ENCODE results near the gene ZFHX3. TPM values are rescaled to one million over a fixed set of nuclear protein-coding genes. Genes with fewer than 3 reads are reported as not detected.

ZFHX3 gene
- total RNA-seq, 1 donor from 2014 or later: 40.1 TPM

DNA sequence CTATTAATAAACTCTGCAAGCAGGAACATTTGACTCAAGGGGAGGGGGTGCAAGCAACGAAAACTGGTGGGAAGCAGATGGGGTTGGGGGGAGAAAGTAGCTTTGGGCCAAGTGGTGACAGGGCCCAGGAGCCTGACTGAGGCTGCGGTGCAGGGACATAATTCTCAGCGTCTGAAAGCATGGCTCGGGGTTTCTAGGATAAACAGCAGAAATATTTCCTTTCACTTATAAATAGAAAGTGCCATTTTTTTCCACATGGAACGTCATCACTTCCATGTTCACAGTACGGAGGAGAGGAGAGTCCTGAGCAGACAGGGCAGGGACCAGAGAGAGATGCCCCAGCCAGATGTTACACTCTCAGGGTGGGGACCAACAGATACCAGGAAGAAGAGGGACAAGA is 197.1 kb downstream of the ZFHX3 start:
- no peaks in the 10 kb centered on the region for H3K9me3 Mint-ChIP-seq
- peaks cover 4% of the 10 kb centered on the region for H3K36me3 Mint-ChIP-seq (ENCODE audit: low read depth)
- no peak for DNase-seq (ENCODE audit: low read depth, low spot score)
- H3K4me3 Mint-ChIP-seq: no peak overlapping the region
- no peak overlapping the region for H3K27ac Mint-ChIP-seq (ENCODE audit: unreplicated experiment)
- H3K4me1 Mint-ChIP-seq: peaks cover 59% of the 10 kb centered on the region
- TF ChIP-seq CTCF (conservative IDR thresholded peaks at IDR 0.05): no peak
- no peaks in the 10 kb centered on the region for H3K27me3 Mint-ChIP-seq (ENCODE audit: low read depth)

GRCh38 chr16:72850021-72850420 is 197.9 kb downstream of the ZFHX3 start:
- H3K27me3 Mint-ChIP-seq (ENCODE audit: low read depth): no peaks in the 10 kb centered on the region
- no peak overlapping the region for H3K4me3 Mint-ChIP-seq
- H3K4me1 Mint-ChIP-seq: peaks cover 62% of the 10 kb centered on the region
- no peak overlapping the region for H3K27ac Mint-ChIP-seq (ENCODE audit: unreplicated experiment)
- no peak for DNase-seq (ENCODE audit: low read depth, low spot score)
- no peak for TF ChIP-seq CTCF (conservative IDR thresholded peaks at IDR 0.05)
- peaks cover 4% of the 10 kb centered on the region for H3K36me3 Mint-ChIP-seq (ENCODE audit: low read depth)
- H3K9me3 Mint-ChIP-seq: no peaks in the 10 kb centered on the region

- Mint-ChIP-seq H3K27me3 (ENCODE audit: low read depth) (no peaks in the 10 kb centered on the region), H3K4me3 (peak overlapping the region; percentile 38), H3K4me1 (peaks cover 67% of the 10 kb centered on the region), H3K36me3 (ENCODE audit: low read depth) (peaks cover 4% of the 10 kb centered on the region), H3K27ac (ENCODE audit: unreplicated experiment) (no peak overlapping the region), H3K9me3 (no peaks in the 10 kb centered on the region)
- no peak for TF ChIP-seq CTCF (conservative IDR thresholded peaks at IDR 0.05)
- no peak for DNase-seq (ENCODE audit: low read depth, low spot score)
Observed at GRCh38 chr16:72848759-72849664, 198.9 kb downstream of the ZFHX3 start.

GRCh38 chr16:72848028-72848400 is 199.9 kb downstream of the ZFHX3 start:
- no peak overlapping the region for H3K27ac Mint-ChIP-seq (ENCODE audit: unreplicated experiment)
- peaks cover 67% of the 10 kb centered on the region for H3K4me1 Mint-ChIP-seq
- peaks cover 4% of the 10 kb centered on the region for H3K36me3 Mint-ChIP-seq (ENCODE audit: low read depth)
- H3K27me3 Mint-ChIP-seq (ENCODE audit: low read depth): no peaks in the 10 kb centered on the region
- DNase-seq (ENCODE audit: low read depth, low spot score): no peak
- no peak for TF ChIP-seq CTCF (conservative IDR thresholded peaks at IDR 0.05)
- H3K9me3 Mint-ChIP-seq: no peaks in the 10 kb centered on the region
- no peak overlapping the region for H3K4me3 Mint-ChIP-seq

GRCh38 chr16:72847187-72848027 is 200.5 kb downstream of the ZFHX3 start:
- peaks cover 73% of the 10 kb centered on the region for H3K4me1 Mint-ChIP-seq
- no peaks in the 10 kb centered on the region for H3K27me3 Mint-ChIP-seq (ENCODE audit: low read depth)
- no peaks in the 10 kb centered on the region for H3K9me3 Mint-ChIP-seq
- no peak overlapping the region for H3K27ac Mint-ChIP-seq (ENCODE audit: unreplicated experiment)
- peaks cover 4% of the 10 kb centered on the region for H3K36me3 Mint-ChIP-seq (ENCODE audit: low read depth)
- H3K4me3 Mint-ChIP-seq: peak overlapping the region; percentile 10
- no peak for DNase-seq (ENCODE audit: low read depth, low spot score)
- peak; percentile 54 for TF ChIP-seq CTCF (conservative IDR thresholded peaks at IDR 0.05)
